Measurements from ENCODE around the gene TLCD2. TPM values are rescaled to one million over a fixed set of nuclear protein-coding genes. Genes with fewer than 3 reads are reported as not detected.

The TLCD2 gene
- total and polyA plus RNA-seq, 9 of the 15 experiments (the other 6 are each of a cell fraction or from before 2014, with no cell fraction given) = 0.10 to 0.89 (median 0.58) TPM

- TF ChIP-seq, protein P1, sequence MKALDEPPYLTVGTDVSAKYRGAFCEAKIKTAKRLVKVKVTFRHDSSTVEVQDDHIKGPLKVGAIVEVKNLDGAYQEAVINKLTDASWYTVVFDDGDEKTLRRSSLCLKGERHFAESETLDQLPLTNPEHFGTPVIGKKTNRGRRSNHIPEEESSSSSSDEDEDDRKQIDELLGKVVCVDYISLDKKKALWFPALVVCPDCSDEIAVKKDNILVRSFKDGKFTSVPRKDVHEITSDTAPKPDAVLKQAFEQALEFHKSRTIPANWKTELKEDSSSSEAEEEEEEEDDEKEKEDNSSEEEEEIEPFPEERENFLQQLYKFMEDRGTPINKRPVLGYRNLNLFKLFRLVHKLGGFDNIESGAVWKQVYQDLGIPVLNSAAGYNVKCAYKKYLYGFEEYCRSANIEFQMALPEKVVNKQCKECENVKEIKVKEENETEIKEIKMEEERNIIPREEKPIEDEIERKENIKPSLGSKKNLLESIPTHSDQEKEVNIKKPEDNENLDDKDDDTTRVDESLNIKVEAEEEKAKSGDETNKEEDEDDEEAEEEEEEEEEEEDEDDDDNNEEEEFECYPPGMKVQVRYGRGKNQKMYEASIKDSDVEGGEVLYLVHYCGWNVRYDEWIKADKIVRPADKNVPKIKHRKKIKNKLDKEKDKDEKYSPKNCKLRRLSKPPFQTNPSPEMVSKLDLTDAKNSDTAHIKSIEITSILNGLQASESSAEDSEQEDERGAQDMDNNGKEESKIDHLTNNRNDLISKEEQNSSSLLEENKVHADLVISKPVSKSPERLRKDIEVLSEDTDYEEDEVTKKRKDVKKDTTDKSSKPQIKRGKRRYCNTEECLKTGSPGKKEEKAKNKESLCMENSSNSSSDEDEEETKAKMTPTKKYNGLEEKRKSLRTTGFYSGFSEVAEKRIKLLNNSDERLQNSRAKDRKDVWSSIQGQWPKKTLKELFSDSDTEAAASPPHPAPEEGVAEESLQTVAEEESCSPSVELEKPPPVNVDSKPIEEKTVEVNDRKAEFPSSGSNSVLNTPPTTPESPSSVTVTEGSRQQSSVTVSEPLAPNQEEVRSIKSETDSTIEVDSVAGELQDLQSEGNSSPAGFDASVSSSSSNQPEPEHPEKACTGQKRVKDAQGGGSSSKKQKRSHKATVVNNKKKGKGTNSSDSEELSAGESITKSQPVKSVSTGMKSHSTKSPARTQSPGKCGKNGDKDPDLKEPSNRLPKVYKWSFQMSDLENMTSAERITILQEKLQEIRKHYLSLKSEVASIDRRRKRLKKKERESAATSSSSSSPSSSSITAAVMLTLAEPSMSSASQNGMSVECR (CRISPR knock-in tag; IDR thresholded peaks at IDR 0.05) = peak; percentile 85; the same call in 1 of the 2 replicates
- TF ChIP-seq, protein P2, sequence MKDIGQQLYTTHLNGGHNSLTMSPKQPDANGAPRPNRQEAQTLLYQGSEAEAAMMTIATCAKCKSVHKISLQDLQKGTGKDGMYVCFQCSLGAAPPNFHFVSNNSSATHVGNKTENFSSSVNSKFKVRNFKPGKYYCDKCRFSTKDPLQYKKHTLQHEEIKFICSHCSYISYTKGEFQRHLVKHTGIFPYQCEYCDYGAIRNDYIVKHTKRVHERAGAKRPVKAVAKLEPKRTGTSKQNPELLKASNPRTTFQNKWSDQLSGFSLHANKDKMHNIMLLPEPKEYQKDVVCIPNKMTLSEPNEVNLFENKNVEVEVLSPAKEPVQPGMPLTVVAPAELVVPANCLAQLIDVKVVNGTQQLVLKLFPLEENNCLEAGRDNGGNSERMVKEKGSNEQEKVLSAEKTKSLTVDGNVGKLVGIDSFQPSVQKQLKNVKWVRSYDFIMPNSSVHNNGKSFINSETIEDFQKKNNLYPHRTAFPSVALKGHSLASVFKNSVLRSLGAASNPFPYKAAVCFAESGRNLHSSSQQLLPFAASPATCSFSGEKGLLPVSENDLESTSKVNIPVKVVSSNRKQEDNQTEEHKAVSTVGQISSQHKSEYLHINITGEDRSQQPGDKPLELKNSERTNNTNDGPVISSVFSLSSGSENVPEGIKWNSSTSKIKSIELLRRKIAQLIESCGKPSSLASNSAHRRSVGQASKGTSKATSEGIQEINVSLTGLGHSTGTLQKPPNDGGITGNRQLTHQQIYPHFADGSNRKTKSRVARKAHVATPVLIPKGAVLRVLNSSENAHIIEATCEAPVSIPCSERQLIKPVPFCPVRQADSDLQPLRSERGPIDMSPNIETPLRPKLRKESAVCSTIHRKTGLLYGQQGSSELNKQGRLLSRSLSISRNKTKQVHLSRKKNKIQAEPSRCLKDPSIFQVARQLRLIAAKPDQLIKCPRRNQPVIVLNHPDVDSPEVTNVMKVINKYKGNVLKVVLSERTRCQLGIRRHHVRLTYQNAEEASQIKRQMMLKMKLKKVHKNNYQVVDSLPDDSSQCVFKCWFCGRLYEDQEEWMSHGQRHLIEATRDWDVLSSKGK (CRISPR knock-in tag; IDR thresholded peaks at IDR 0.05) = no peak
- no peak for TF ChIP-seq NR1H2 (CRISPR knock-in tag; IDR thresholded peaks at IDR 0.05)
- TF ChIP-seq KDM5B (IDR thresholded peaks at IDR 0.05; ENCODE audit: insufficient replicate concordance, low read depth, low read length) = peak; percentile 65
- TF ChIP-seq, protein P3, sequence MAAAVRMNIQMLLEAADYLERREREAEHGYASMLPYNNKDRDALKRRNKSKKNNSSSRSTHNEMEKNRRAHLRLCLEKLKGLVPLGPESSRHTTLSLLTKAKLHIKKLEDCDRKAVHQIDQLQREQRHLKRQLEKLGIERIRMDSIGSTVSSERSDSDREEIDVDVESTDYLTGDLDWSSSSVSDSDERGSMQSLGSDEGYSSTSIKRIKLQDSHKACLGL (CRISPR knock-in tag; IDR thresholded peaks at IDR 0.05; ENCODE audit: borderline replicate concordance, poor library complexity, severe bottlenecking) = peak; percentile 31
- peak; percentile 57 for TF ChIP-seq GABPB1 (CRISPR knock-in tag; IDR thresholded peaks at IDR 0.05)
- TF ChIP-seq RBFOX2 (IDR thresholded peaks at IDR 0.05; ENCODE audit: low read depth, low read length) = peak; percentile 92
- TF ChIP-seq ETV1 (tag; conservative IDR thresholded peaks at IDR 0.05; ENCODE audit: low read depth) = no peak
- TF ChIP-seq, protein P4, sequence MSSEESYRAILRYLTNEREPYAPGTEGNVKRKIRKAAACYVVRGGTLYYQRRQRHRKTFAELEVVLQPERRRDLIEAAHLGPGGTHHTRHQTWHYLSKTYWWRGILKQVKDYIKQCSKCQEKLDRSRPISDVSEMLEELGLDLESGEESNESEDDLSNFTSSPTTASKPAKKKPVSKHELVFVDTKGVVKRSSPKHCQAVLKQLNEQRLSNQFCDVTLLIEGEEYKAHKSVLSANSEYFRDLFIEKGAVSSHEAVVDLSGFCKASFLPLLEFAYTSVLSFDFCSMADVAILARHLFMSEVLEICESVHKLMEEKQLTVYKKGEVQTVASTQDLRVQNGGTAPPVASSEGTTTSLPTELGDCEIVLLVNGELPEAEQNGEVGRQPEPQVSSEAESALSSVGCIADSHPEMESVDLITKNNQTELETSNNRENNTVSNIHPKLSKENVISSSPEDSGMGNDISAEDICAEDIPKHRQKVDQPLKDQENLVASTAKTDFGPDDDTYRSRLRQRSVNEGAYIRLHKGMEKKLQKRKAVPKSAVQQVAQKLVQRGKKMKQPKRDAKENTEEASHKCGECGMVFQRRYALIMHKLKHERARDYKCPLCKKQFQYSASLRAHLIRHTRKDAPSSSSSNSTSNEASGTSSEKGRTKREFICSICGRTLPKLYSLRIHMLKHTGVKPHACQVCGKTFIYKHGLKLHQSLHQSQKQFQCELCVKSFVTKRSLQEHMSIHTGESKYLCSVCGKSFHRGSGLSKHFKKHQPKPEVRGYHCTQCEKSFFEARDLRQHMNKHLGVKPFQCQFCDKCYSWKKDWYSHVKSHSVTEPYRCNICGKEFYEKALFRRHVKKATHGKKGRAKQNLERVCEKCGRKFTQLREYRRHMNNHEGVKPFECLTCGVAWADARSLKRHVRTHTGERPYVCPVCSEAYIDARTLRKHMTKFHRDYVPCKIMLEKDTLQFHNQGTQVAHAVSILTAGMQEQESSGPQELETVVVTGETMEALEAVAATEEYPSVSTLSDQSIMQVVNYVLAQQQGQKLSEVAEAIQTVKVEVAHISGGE (CRISPR knock-in tag; IDR thresholded peaks at IDR 0.05) = peak in 1 of 3 experiments; percentile 26; a peak in 1 of 6 replicates
- no peak for TF ChIP-seq TCF7L2 (IDR thresholded peaks at IDR 0.05; ENCODE audit: low read depth, low read length)
- TF ChIP-seq PTTG1 (tag; IDR thresholded peaks at IDR 0.05; ENCODE audit: low read depth) = no peak
Observed at GRCh38 chr17:1716076-1716911, 6.1 kb upstream of the TLCD2 start (continued).
